ENCODE data around the gene RCAN2.

DNA sequence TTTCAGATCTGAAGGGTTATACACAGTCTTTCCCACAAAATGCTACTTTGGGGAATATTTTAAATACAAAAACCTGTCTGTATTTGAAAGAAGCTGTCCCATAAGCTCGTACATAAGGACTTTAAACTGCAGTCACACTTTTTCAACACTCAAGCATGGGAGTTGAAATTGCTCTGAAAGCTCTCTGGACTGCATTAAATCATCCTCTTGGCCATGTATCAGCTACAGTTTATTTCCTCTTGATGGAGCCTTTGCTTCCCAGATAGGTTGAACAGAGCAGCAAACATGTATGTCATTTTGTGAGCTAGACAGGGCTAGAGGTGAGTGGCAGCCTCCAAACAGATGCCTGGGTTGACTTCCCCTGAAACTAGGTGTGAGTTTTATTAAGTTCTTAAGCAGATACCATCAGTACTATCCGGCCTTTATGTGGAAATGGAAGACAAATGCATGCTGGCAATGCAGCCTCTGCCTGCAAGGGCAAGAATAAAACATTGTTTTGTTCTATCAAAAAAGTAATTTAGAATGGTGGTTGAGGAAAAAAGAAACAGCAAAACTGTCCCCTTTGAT lies 214.6 kb downstream of the RCAN2 start:
- TF ChIP-seq, protein P1, sequence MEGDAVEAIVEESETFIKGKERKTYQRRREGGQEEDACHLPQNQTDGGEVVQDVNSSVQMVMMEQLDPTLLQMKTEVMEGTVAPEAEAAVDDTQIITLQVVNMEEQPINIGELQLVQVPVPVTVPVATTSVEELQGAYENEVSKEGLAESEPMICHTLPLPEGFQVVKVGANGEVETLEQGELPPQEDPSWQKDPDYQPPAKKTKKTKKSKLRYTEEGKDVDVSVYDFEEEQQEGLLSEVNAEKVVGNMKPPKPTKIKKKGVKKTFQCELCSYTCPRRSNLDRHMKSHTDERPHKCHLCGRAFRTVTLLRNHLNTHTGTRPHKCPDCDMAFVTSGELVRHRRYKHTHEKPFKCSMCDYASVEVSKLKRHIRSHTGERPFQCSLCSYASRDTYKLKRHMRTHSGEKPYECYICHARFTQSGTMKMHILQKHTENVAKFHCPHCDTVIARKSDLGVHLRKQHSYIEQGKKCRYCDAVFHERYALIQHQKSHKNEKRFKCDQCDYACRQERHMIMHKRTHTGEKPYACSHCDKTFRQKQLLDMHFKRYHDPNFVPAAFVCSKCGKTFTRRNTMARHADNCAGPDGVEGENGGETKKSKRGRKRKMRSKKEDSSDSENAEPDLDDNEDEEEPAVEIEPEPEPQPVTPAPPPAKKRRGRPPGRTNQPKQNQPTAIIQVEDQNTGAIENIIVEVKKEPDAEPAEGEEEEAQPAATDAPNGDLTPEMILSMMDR (IDR thresholded peaks at IDR 0.05 in 8 of 11, conservative IDR thresholded peaks at IDR 0.05 in 3 of 11) = no peak
- TF ChIP-seq POLR2A (IDR thresholded peaks at IDR 0.05) (no peak), POLR2AphosphoS5 (IDR thresholded peaks at IDR 0.05) (no peak)
